ENCODE data around the gene GPATCH8. TPM values are rescaled to one million over a fixed set of nuclear protein-coding genes. Genes with fewer than 3 reads are reported as not detected.

GPATCH8 gene
- total RNA-seq, 1 experiment from 2014 or later, result 40.8 TPM

- Mint-ChIP-seq H3K4me3 (ENCODE audit: unreplicated experiment) (no peak overlapping the region), H3K9me3 (ENCODE audit: unreplicated experiment) (no peaks in the 10 kb centered on the region), H3K27me3 (ENCODE audit: insufficient read depth, unreplicated experiment) (no peaks in the 10 kb centered on the region), H3K36me3 (ENCODE audit: insufficient read depth, unreplicated experiment) (peaks cover under 1% of the 10 kb centered on the region), H3K27ac (ENCODE audit: low read depth, unreplicated experiment) (no peak overlapping the region), H3K4me1 (ENCODE audit: insufficient read depth, unreplicated experiment) (peaks cover 24% of the 10 kb centered on the region)
- no peak for TF ChIP-seq CTCF (IDR thresholded peaks at IDR 0.05; ENCODE audit: unreplicated experiment)
- no peak for DNase-seq (ENCODE audit: unreplicated experiment)
- CTCF ChIA-PET, result interaction anchor here (0.6 kb wide), 1 partner anchor 165 kb away, joined by 3 read pairs; no protein-coding TSS in a partner anchor
- intact Hi-C loops (cut with micrococcal nuclease), result no loop called here
- no TSS peak for BruUV-seq (replicated peaks)
- POLR2A ChIA-PET, result no interaction called here
Observed at GRCh38 chr17:44496815-44497214, 6.4 kb downstream of the GPATCH8 start.

GRCh38 chr17:44493339-44493738 lies 9.9 kb downstream of the GPATCH8 start:
- Mint-ChIP-seq H3K27me3 (ENCODE audit: insufficient read depth, unreplicated experiment) (no peaks in the 10 kb centered on the region), H3K27ac (ENCODE audit: low read depth, unreplicated experiment) (no peak overlapping the region), H3K36me3 (ENCODE audit: insufficient read depth, unreplicated experiment) (peaks cover 21% of the 10 kb centered on the region), H3K4me3 (ENCODE audit: unreplicated experiment) (no peak overlapping the region), H3K4me1 (ENCODE audit: insufficient read depth, unreplicated experiment) (peaks cover 11% of the 10 kb centered on the region), H3K9me3 (ENCODE audit: unreplicated experiment) (no peaks in the 10 kb centered on the region)
- TF ChIP-seq CTCF (IDR thresholded peaks at IDR 0.05; ENCODE audit: unreplicated experiment), result no peak
- CTCF ChIA-PET, result interaction anchor here (0.5 to 1.0 kb wide), 3 partner anchors 48 to 137 kb away, joined by 3 to 4 read pairs (median 3); no protein-coding TSS in a partner anchor
- no peak for DNase-seq (ENCODE audit: unreplicated experiment)
- POLR2A ChIA-PET, result no interaction called here
- intact Hi-C loops (cut with micrococcal nuclease), result no loop called here
- BruUV-seq (replicated peaks), result no TSS peak

- no TSS peak for BruUV-seq (replicated peaks)
- H3K4me1 Mint-ChIP-seq (ENCODE audit: insufficient read depth, unreplicated experiment), result peaks cover 6% of the 10 kb centered on the region
- H3K27me3 Mint-ChIP-seq (ENCODE audit: insufficient read depth, unreplicated experiment), result no peaks in the 10 kb centered on the region
- no peak for TF ChIP-seq CTCF (IDR thresholded peaks at IDR 0.05; ENCODE audit: unreplicated experiment)
- intact Hi-C loops (cut with micrococcal nuclease), result no loop called here
- CTCF ChIA-PET, result interaction anchor here (1.0 kb wide), 1 partner anchor 47 kb away, joined by 3 read pairs; no protein-coding TSS in a partner anchor
- peaks cover 25% of the 10 kb centered on the region for H3K36me3 Mint-ChIP-seq (ENCODE audit: insufficient read depth, unreplicated experiment)
- H3K27ac Mint-ChIP-seq (ENCODE audit: low read depth, unreplicated experiment), result no peak overlapping the region
- no peaks in the 10 kb centered on the region for H3K9me3 Mint-ChIP-seq (ENCODE audit: unreplicated experiment)
- POLR2A ChIA-PET, result no interaction called here
- DNase-seq (ENCODE audit: unreplicated experiment), result no peak
- no peak overlapping the region for H3K4me3 Mint-ChIP-seq (ENCODE audit: unreplicated experiment)
Observed at GRCh38 chr17:44492706-44493272, 10.4 kb downstream of the GPATCH8 start.

GRCh38 chr17:44489581-44489980 lies 13.6 kb downstream of the GPATCH8 start:
- Mint-ChIP-seq H3K27ac (ENCODE audit: low read depth, unreplicated experiment) (no peak overlapping the region), H3K36me3 (ENCODE audit: insufficient read depth, unreplicated experiment) (peaks cover 36% of the 10 kb centered on the region), H3K4me1 (ENCODE audit: insufficient read depth, unreplicated experiment) (peaks cover 12% of the 10 kb centered on the region), H3K27me3 (ENCODE audit: insufficient read depth, unreplicated experiment) (no peaks in the 10 kb centered on the region), H3K4me3 (ENCODE audit: unreplicated experiment) (no peak overlapping the region), H3K9me3 (ENCODE audit: unreplicated experiment) (no peaks in the 10 kb centered on the region)
- ChIA-PET CTCF (no interaction called here), POLR2A (interaction anchor here (1.4 to 2.1 kb wide), 2 partner anchors 12 to 67 kb away, joined by 6 to 8 read pairs; no protein-coding TSS in a partner anchor)
- DNase-seq (ENCODE audit: unreplicated experiment), result no peak
- no peak for TF ChIP-seq CTCF (IDR thresholded peaks at IDR 0.05; ENCODE audit: unreplicated experiment)
- no TSS peak for BruUV-seq (replicated peaks)
- intact Hi-C loops (cut with micrococcal nuclease), result no loop called here
